Type B pancreatic cell (in vitro differentiated cells): Measurements from ENCODE around the gene FOCAD. TPM values are rescaled to one million over a fixed set of nuclear protein-coding genes. Genes with fewer than 3 reads are reported as not detected.

Experiments used
- DNase-seq: peaks from one replicate; pipeline ENCODE4 v3.0.0; 2021; ENCODE audit warnings: mixed read lengths; ENCODE audit not compliant: unreplicated experiment; ENCODE audit errors: extremely low spot score
- H3K27ac Mint-ChIP-seq: 2 replicates; pipeline ENCODE4 v1.8.0; 2021; ENCODE audit warnings: mild to moderate bottlenecking, mixed read lengths
- H3K27me3 Mint-ChIP-seq: 2 replicates; pipeline ENCODE4 v1.8.0; 2021; ENCODE audit warnings: mixed read lengths
- H3K36me3 Mint-ChIP-seq: 2 replicates; pipeline ENCODE4 v1.8.0; 2021; ENCODE audit warnings: mixed read lengths
- H3K4me1 Mint-ChIP-seq: one replicate; pipeline ENCODE4 v1.8.0; 2021; ENCODE audit warnings: mixed read lengths; ENCODE audit not compliant: unreplicated experiment
- H3K4me3 Mint-ChIP-seq: 2 replicates; pipeline ENCODE4 v1.8.0; 2021; ENCODE audit warnings: mild to moderate bottlenecking, mixed read lengths
- H3K9me3 Mint-ChIP-seq: 2 replicates; pipeline ENCODE4 v1.8.0; 2021; ENCODE audit warnings: mixed read lengths
- total RNA-seq: library from RNA; stranded (reverse); gene quantifications from 2 replicates; pipeline ENCODE4 v1.2.1, GENCODE V29; 2021; ENCODE audit warnings: low replicate concordance
- TF ChIP-seq, protein P1 (sequence below): fragments of 200-600 bp; sonication (generic); conservative IDR thresholded peaks from 2 replicates; pipeline ENCODE4 v1.5.0; 2021; ENCODE audit warnings: antibody characterized with exemption, mild to moderate bottlenecking

The FOCAD gene
- total RNA-seq, 1 donor from 2014 or later: 51.0 TPM

GRCh38 chr9:20996809-20997208, 312.8 kb downstream of the FOCAD start:
- peaks cover 32% of the 10 kb centered on the region for H3K36me3 Mint-ChIP-seq

DNA sequence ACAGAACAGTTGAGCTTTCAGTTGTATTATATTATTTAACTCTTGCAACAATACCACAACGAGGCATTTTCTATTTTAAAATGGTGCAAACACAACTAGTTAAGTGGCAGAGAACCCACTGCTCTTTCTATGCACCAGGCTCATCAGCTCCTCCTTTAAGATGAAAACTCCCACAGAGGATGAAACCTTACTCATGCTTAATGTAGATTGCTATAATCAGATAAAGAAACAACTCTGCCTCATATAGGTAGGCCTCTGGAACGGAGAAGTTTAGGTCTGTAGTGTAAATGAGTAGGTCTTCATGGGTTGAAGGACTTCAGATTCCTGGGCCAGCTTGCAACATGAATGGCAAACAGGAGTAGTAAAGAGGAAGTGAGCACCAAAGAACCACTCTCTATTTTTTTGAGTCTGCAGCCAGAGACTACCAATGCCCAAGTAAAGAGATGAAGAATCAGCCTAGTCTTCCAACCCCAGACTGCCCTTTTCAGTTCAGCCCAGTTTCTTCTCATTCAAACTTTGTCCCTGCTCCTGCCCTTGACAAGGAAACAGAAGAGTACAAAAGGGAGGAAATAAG, 313.5 kb downstream of the FOCAD start:
- H3K9me3 Mint-ChIP-seq: peaks cover 4% of the 10 kb centered on the region
- TF ChIP-seq, protein P1, sequence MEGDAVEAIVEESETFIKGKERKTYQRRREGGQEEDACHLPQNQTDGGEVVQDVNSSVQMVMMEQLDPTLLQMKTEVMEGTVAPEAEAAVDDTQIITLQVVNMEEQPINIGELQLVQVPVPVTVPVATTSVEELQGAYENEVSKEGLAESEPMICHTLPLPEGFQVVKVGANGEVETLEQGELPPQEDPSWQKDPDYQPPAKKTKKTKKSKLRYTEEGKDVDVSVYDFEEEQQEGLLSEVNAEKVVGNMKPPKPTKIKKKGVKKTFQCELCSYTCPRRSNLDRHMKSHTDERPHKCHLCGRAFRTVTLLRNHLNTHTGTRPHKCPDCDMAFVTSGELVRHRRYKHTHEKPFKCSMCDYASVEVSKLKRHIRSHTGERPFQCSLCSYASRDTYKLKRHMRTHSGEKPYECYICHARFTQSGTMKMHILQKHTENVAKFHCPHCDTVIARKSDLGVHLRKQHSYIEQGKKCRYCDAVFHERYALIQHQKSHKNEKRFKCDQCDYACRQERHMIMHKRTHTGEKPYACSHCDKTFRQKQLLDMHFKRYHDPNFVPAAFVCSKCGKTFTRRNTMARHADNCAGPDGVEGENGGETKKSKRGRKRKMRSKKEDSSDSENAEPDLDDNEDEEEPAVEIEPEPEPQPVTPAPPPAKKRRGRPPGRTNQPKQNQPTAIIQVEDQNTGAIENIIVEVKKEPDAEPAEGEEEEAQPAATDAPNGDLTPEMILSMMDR: no peak
- no peak overlapping the region for H3K4me3 Mint-ChIP-seq
- peaks cover 5% of the 10 kb centered on the region for H3K4me1 Mint-ChIP-seq
- no peak overlapping the region for H3K27ac Mint-ChIP-seq
- DNase-seq: no peak
- peaks cover 28% of the 10 kb centered on the region for H3K36me3 Mint-ChIP-seq
- no peaks in the 10 kb centered on the region for H3K27me3 Mint-ChIP-seq

More at GRCh38 chr9:20996809-20997208, 312.8 kb downstream of the FOCAD start:
- H3K9me3 Mint-ChIP-seq: peaks cover 4% of the 10 kb centered on the region
- H3K27me3 Mint-ChIP-seq: no peaks in the 10 kb centered on the region
- TF ChIP-seq, protein P1: no peak
- H3K27ac Mint-ChIP-seq: no peak overlapping the region
- H3K4me3 Mint-ChIP-seq: no peak overlapping the region
- H3K4me1 Mint-ChIP-seq: peaks cover 5% of the 10 kb centered on the region
- no peak for DNase-seq

DNA sequence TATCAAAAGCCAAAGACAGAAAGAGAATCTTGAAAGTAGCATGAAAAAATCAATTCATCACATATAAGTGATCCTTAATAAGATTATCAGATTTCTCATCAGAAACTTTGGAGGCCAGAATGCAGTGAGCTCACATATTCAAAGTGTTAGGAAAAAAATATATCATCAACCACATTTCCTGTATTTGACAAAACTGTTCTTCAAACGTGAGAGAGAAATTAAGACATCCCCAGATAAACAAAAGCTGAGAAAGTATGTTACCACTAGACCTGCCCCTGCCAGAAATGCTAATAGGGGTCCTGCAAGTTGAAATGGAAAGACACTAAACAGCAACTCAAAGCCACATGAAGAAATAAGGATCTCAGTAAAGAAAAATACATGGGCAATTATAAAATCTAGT, 317.5 kb downstream of the FOCAD start:
- H3K4me3 Mint-ChIP-seq: no peak overlapping the region
- no peak for DNase-seq

GRCh38 chr9:21002040-21002439, 318.0 kb downstream of the FOCAD start:
- Mint-ChIP-seq H3K27ac (no peak overlapping the region), H3K4me1 (no peaks in the 10 kb centered on the region), H3K27me3 (no peaks in the 10 kb centered on the region), H3K4me3 (no peak overlapping the region), H3K9me3 (peaks cover 4% of the 10 kb centered on the region), H3K36me3 (peaks cover 6% of the 10 kb centered on the region)
- DNase-seq: no peak
- TF ChIP-seq, protein P1: no peak

More for the DNA sequence above, 317.5 kb downstream of the FOCAD start:
- H3K4me1 Mint-ChIP-seq: no peaks in the 10 kb centered on the region
- H3K9me3 Mint-ChIP-seq: peaks cover 4% of the 10 kb centered on the region
- no peak overlapping the region for H3K27ac Mint-ChIP-seq
- peaks cover 8% of the 10 kb centered on the region for H3K36me3 Mint-ChIP-seq
- H3K27me3 Mint-ChIP-seq: no peaks in the 10 kb centered on the region
- TF ChIP-seq, protein P1: no peak

DNA sequence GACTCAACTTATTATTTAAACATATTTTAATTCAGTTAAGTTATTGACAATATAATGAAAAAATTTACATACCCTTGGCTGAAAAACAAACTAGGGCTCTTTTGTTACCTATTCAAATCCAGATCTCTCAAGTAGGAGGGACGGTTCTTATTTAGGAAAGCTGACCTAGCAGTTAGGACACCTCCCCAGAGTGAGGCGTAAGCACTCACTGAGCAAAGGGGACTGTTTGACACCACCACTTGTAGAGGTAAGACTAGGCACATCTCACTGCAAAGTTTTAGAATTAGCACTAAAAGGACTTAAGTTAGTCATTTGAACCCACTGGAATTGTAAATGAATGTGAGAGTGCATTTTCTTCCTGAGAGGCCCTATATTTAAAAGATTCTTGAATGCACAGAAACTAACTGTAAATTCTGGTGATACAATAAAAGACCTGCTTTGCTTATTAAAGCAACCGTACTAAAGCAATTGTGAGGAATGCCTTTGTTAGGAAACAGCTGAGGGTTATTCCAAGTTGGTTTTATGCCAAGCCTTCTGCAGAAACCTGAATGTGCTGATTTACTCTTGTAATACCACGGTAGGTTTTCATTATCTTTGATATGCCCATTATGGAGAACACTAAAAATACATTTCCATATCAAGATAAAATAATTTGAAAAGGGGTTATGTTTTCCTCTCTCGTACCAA, 331.2 kb downstream of the FOCAD start:
- Mint-ChIP-seq H3K36me3 (peaks cover 9% of the 10 kb centered on the region), H3K4me1 (peaks cover 3% of the 10 kb centered on the region), H3K9me3 (no peaks in the 10 kb centered on the region), H3K4me3 (no peak overlapping the region), H3K27ac (no peak overlapping the region), H3K27me3 (no peaks in the 10 kb centered on the region)
- DNase-seq: no peak
- TF ChIP-seq, protein P1: no peak
